Right lobe of liver (tissue), 6 donors: ENCODE results near the gene PIM3. TPM values are rescaled to one million over a fixed set of nuclear protein-coding genes. Genes with fewer than 3 reads are reported as not detected.

Experiments
- ATAC-seq, 4 donors: fragments of 200-7000 bp; cut with Tn5 transposase; one replicate each; pipeline ENCODE4 v1.9.1; 2020; ENCODE audit warnings: mild to moderate bottlenecking in 4 of 4, moderate library complexity in 4 of 4
- DNase-seq, 3 donors: peaks; one replicate each; pipeline ENCODE4 v3.0.0-alpha.2; 2020
- H3K27ac ChIP-seq, 3 donors: fragments of 200-600 bp; one replicate each; pipeline ENCODE4 v1.8.0; 2022
- H3K27me3 ChIP-seq, 2 donors: fragments of 200-600 bp; one replicate each; pipeline ENCODE4 v1.8.0; 2022
- H3K36me3 ChIP-seq, 4 donors: fragments of 200-600 bp; sonication (generic) in 1 of 4; one replicate each; pipeline versions ENCODE4 v1.5.1 to v1.8.0; 2017 to 2022; ENCODE audit warnings: control low read depth in 1 of 4
- H3K4me1 ChIP-seq, 4 donors: fragments of 200-600 bp; sonication (generic) in 1 of 4; one replicate each; pipeline versions ENCODE4 v1.5.1 to v1.8.0; 2017 to 2022; ENCODE audit warnings: control low read depth in 1 of 4
- H3K4me3 ChIP-seq, 3 donors: fragments of 200-600 bp; one replicate each; pipeline ENCODE4 v1.8.0; 2022
- H3K9me3 ChIP-seq, 4 donors: fragments of 200-600 bp; sonication (generic) in 1 of 4; one replicate each; pipeline versions ENCODE4 v1.5.1 to v1.8.0; 2017 to 2022; ENCODE audit warnings: control low read depth in 1 of 4
- CTCF ChIP-seq, 4 donors: fragments of 200-600 bp in 3 of 4; fragments of 450-650 bp in 1 of 4; IDR thresholded peaks; one replicate each; pipeline versions ENCODE4 v1.5.1 to v1.8.0; 2016 to 2022; ENCODE audit warnings: antibody characterized with exemption in 4 of 4, mild to moderate bottlenecking in 2 of 4
- POLR2A ChIP-seq: fragments of 450-650 bp; IDR thresholded peaks from one replicate; pipeline ENCODE4 v1.6.1; 2017; ENCODE audit warnings: antibody characterized with exemption, mild to moderate bottlenecking
- WGBS: methylation state at CpG from one replicate; pipeline ENCODE4 v1.1.6; 2018; ENCODE audit warnings: low coverage, low lambda C conversion rate; ENCODE audit not compliant: insufficient coverage; ENCODE audit errors: missing lambda C conversion rate; 5-methylcytosine and 5-hydroxymethylcytosine counted together
- intact Hi-C, 2 donors: fragments of 100-400 bp; cut with DNase I; formaldehyde crosslinking; loops; one replicate each; pipeline versions ENCODE4 v1.11.2 to v1.14.1; 2022
- total RNA-seq, 6 experiments: library from RNA; depleted of rRNA in 2 of 6; stranded (reverse); fragments of >200 nt in 2 of 6; fragmentation: NEBNext Ultra II Directional in 3 of 6; extraction: Animal tissue kit (Norgen Biotek cat#: 25700) in 3 of 6; gene quantifications; one replicate each; pipeline versions ENCODE4 v1.1.0 to v1.2.4, GENCODE V29; 2016 to 2023
- donor health status: DM: no; HTN: yes; CAD: no.
- donor health status: DM: no; HTN: no; CAD: no.
- donor health status: DM: no; HTN: no; CAD: no.
- donor health status: DM: no; HTN: yes; CAD: no.
- donor health status: DM: no; HTN: yes; CAD: no.

Gene PIM3
- total RNA-seq, 6 experiments from 2014 or later, result 26.7 to 64.4 (median 32.8) TPM

DNA sequence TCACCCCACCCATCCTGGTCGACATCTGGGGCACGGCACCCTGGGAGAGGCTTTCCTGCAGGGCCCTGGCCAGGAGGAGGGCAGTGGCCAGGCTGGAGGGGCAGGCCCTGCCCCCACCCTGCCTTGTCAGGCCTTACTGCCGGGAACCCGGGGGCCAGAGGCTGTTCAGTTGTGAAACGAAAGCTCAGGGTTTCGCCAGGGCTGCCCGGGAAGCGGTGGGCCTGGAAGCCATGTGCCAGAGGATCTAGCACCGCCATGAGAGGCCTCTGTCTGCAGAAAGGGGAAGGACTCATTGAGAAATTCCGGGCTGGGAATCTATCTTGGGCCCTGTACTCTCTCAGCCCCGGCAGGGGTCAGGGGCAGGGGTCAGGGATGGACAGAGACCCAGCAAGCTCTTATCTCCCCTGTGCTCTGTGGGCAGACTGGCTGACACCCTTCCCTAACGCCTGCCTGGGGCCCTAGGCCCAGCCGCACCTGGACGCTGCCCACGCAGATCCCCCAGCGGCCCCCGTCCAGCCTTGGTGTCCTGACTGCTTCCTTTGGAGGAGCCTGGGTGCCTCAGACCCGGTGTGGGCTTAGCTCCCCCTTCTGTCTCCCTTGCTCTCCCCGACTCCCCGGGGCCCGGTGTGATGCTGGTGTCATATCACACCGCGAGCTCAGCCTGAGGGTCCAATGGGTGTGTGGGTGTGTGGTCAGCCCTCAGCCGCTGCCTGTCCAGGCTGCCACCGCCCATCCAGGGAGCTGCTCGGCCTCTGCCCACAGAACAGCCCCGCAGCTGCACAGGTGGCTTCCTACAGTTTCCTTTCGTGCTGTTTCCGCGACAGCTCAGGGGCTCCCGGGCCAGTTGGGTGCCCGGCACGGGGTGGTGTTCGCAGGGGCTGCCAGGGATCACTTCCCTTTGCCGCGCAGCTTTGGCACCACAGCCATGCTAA is 6.5 kb downstream of the PIM3 start:
- H3K4me3 ChIP-seq, result peak overlapping the region; percentile 14 to 44 (median 34)
- H3K9me3 ChIP-seq, result no peaks in the 10 kb centered on the region
- peak overlapping the region; percentile 88 to 97 (median 91) for H3K27ac ChIP-seq
- peak; percentile 3 to 36 (median 12) for ATAC-seq
- peak; percentile 83 to 87 (median 84) for DNase-seq
- peaks cover 7 to 18% (median 12%) of the 10 kb centered on the region in 4 donors for H3K36me3 ChIP-seq
- WGBS, result 10% methylated on average over 17 of the region's 36 CpGs
- TF ChIP-seq CTCF (IDR thresholded peaks at IDR 0.05), result peak in 1 of 4 donors; percentile 16
- TF ChIP-seq POLR2A, result no peak
- H3K4me1 ChIP-seq, result peaks cover 0 to 86% (median 46%) of the 10 kb centered on the region in 4 donors
- no peaks in the 10 kb centered on the region for H3K27me3 ChIP-seq
- intact Hi-C loops, result no loop called here

DNA sequence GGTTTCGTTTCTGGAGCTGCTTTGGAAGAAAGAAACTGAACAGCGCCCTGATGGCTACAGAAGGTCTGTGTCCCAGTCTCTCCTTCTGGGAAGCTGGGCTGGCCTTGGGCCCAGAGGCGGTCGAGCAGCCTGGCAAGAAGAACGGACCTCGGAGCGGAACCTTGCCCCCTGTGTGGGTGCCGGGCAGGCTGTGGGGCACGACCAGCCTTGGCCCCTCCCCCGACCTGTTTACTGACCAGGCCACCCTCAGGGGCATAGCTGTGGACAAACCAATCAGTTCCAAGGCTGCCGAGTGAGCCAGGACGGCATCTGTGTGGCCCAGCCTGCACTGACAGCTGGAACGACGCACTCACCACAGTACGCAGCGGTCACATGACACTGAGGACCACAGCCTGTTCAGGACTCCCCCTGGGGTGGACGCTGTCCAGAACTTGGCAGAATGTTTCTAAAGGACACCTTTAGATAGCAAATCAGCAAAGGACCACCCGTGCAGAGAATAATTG is 7.2 kb downstream of the PIM3 start:
- peak overlapping the region; percentile 88 to 97 (median 91) for H3K27ac ChIP-seq
- peak; percentile 94 to 98 (median 98) for DNase-seq
- peak overlapping the region; percentile 27 to 44 (median 40) for H3K4me3 ChIP-seq
- no peak for TF ChIP-seq CTCF (IDR thresholded peaks at IDR 0.05)
- peak; percentile 76 for TF ChIP-seq POLR2A
- WGBS, result 16% methylated on average over 8 of the region's 18 CpGs
- H3K36me3 ChIP-seq, result peaks cover 4 to 15% (median 11%) of the 10 kb centered on the region in 4 donors
- peaks cover 0 to 83% (median 45%) of the 10 kb centered on the region in 4 donors for H3K4me1 ChIP-seq
- intact Hi-C loops, result no loop called here
- no peaks in the 10 kb centered on the region for H3K27me3 ChIP-seq
- peak; percentile 42 to 62 (median 54) for ATAC-seq
- H3K9me3 ChIP-seq, result no peaks in the 10 kb centered on the region

DNA sequence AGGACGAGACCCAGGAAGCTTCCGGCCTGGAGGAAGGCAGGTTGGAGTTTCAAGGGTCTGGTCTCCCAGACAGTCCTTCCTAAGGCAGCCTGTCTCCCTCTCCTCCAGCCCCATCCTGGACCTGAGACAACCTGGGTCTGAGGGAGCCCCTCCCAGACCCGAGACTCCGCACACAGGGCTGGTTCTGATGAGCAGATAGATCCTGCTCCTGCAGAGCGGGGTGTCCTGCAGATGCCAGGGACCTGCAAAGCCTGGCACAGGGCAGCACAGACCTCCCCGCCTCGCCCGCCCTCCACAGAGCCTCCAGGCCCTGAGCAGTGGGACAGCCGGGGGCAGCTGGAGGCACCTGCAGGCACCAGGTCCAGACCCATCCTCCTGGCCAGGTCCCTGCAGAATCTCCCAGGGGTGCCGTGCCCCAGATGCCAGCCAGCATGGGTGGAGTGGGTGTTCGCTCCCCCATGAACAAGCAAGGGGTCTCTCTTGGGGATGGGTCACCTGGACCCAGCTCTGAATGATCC is 7.8 kb downstream of the PIM3 start:
- TF ChIP-seq CTCF (IDR thresholded peaks at IDR 0.05) (no peak), POLR2A (no peak)
- intact Hi-C loops, result no loop called here
- H3K27me3 ChIP-seq, result no peaks in the 10 kb centered on the region
- DNase-seq (peak; percentile 36 to 62 (median 53)), ATAC-seq (no peak)
- peak overlapping the region; percentile 27 to 44 (median 40) for H3K4me3 ChIP-seq
- no peaks in the 10 kb centered on the region for H3K9me3 ChIP-seq
- peak overlapping the region; percentile 88 to 97 (median 91) for H3K27ac ChIP-seq
- WGBS, result no CpG with 5 or more reads among the region's 11 CpGs
- peaks cover 0 to 77% (median 42%) of the 10 kb centered on the region in 4 donors for H3K4me1 ChIP-seq
- peaks cover 1 to 9% (median 6%) of the 10 kb centered on the region in 4 donors for H3K36me3 ChIP-seq

DNA sequence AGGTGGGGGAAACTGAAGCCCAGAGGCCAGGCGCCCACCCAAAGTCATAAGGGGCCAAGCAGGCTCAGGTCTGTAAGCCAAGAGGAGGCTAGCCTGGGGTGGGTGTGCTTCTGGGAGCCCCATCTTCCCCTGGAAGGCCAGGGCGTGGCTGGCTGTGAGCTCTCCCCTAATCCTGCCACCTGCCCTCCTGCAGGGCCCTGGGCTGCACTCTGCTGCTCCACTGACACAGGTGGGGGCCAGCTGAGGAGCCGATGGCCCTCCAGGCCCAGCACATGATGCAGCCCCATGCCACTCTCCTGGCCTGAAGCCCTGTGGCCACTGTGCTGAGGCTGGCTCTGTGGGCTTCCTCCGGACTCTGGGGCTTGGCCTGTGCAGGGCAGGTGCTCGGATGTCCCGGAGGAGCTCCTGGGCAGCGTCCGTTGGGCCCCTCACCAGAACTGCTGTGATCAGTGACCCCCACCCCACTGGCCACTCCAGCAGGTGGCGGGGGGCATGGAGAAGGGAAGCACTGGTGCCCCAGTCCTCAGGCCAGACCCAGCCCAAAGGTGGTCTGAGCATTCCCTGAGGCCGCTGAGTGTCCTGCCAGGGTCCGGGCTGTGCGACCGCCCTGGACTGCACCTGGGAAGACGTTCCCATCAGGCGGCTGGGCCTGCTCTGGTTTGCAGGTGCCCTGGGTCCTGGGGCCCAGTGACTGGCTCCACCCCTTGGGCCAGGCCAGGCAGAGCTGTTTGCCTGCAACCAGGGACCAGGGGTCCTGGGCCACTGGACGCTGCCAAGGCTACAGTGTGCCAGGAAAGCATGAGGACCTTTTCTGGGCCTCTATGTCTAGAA is 8.5 kb downstream of the PIM3 start:
- Histone ChIP-seq H3K27ac (peak overlapping the region; percentile 88 to 97 (median 91)), H3K4me3 (peak overlapping the region; percentile 27 to 44 (median 40)), H3K9me3 (no peaks in the 10 kb centered on the region), H3K27me3 (no peaks in the 10 kb centered on the region), H3K4me1 (peaks cover 0 to 70% (median 39%) of the 10 kb centered on the region in 4 donors), H3K36me3 (peaks cover 0 to 2% (median under 1%) of the 10 kb centered on the region in 4 donors)
- DNase-seq (peak in 2 of 3 donors; percentile 30 to 50), ATAC-seq (no peak)
- 95% methylated on average over 7 of the region's 16 CpGs for WGBS
- intact Hi-C loops, result no loop called here
- no peak for TF ChIP-seq POLR2A
- TF ChIP-seq CTCF (IDR thresholded peaks at IDR 0.05), result no peak
